H9 (cell line): ENCODE measurements around the gene JMJD1C. TPM values are rescaled to one million over a fixed set of nuclear protein-coding genes. Genes with fewer than 3 reads are reported as not detected.

Experiments
- DNase-seq: peaks from one replicate; pipeline ENCODE4 v3.0.0-alpha.2; 2017
- H2AFZ ChIP-seq: one replicate; pipeline ENCODE4 v1.6.1; 2013; ENCODE audit warnings: mild to moderate bottlenecking, low read length, control low read depth, moderate library complexity
- H2AK5ac ChIP-seq: 2 replicates; pipeline ENCODE4 v1.6.1; 2013; ENCODE audit warnings: low read length, control low read depth, mixed read lengths; ENCODE audit not compliant: insufficient read length
- H2BK120ac ChIP-seq: one replicate; pipeline ENCODE4 v1.6.1; 2013; ENCODE audit warnings: low read depth, mild to moderate bottlenecking, low read length, control low read depth, inconsistent platforms; ENCODE audit not compliant: poor library complexity, severe bottlenecking
- H2BK12ac ChIP-seq: 2 replicates; pipeline ENCODE4 v1.6.1; 2013; ENCODE audit warnings: low read length, control low read depth, mixed read lengths, low read depth; ENCODE audit not compliant: insufficient read length
- H2BK15ac ChIP-seq: 2 replicates; pipeline ENCODE4 v1.6.1; 2013; ENCODE audit warnings: low read depth, low read length, control low read depth
- H2BK20ac ChIP-seq: one replicate; pipeline ENCODE4 v1.6.1; 2013; ENCODE audit warnings: low read depth, mild to moderate bottlenecking, low read length, control low read depth, inconsistent platforms; ENCODE audit not compliant: poor library complexity, severe bottlenecking
- H2BK5ac ChIP-seq: 2 replicates; pipeline ENCODE4 v1.6.1; 2013; ENCODE audit warnings: low read length, control low read depth, mixed read lengths; ENCODE audit not compliant: insufficient read length
- H3K14ac ChIP-seq: 2 replicates; pipeline ENCODE4 v1.6.1; 2013; ENCODE audit warnings: low read length, control low read depth; ENCODE audit not compliant: insufficient read depth
- H3K18ac ChIP-seq: 2 replicates; pipeline ENCODE4 v1.6.1; 2013; ENCODE audit warnings: low read depth, mild to moderate bottlenecking, mixed read lengths, low read length, control low read depth; ENCODE audit not compliant: insufficient read length
- H3K23ac ChIP-seq: 2 replicates; pipeline ENCODE4 v1.6.1; 2013; ENCODE audit warnings: low read length, control low read depth, mixed read lengths, low read depth; ENCODE audit not compliant: insufficient read length
- H3K23me2 ChIP-seq: 2 replicates; pipeline ENCODE4 v1.6.1; 2013; ENCODE audit warnings: low read depth, mild to moderate bottlenecking, mixed read lengths, low read length, control low read depth; ENCODE audit not compliant: insufficient read length, poor library complexity, severe bottlenecking
- H3K27ac ChIP-seq: 2 replicates; pipeline ENCODE4 v1.5.1; 2013; ENCODE audit warnings: low read length, control low read depth, mixed read lengths, low read depth; ENCODE audit not compliant: insufficient read length
- H3K27me3 ChIP-seq: 2 replicates; pipeline ENCODE4 v1.6.1; 2013; ENCODE audit warnings: low read length, control low read depth, inconsistent platforms; ENCODE audit not compliant: insufficient read depth
- H3K4ac ChIP-seq: 2 replicates; pipeline ENCODE4 v1.6.1; 2013; ENCODE audit warnings: low read depth, mild to moderate bottlenecking, control low read depth, inconsistent platforms, low read length, moderate library complexity
- H3K4me1 ChIP-seq: 2 replicates; pipeline ENCODE4 v1.6.1; 2013; ENCODE audit warnings: low read length, control low read depth, inconsistent platforms; ENCODE audit not compliant: insufficient read depth
- H3K4me2 ChIP-seq: 2 replicates; pipeline ENCODE4 v1.6.1; 2013; ENCODE audit warnings: low read length, control low read depth, mixed read lengths; ENCODE audit not compliant: insufficient read length, insufficient read depth
- H3K56ac ChIP-seq: 2 replicates; pipeline ENCODE4 v1.6.1; 2013; ENCODE audit warnings: low read depth, mild to moderate bottlenecking, mixed read lengths, low read length, control low read depth; ENCODE audit not compliant: insufficient read length
- H3K79me1 ChIP-seq: 2 replicates; pipeline ENCODE4 v1.6.1; 2013; ENCODE audit warnings: low read depth, mild to moderate bottlenecking, moderate library complexity, low read length, control low read depth, inconsistent platforms; ENCODE audit not compliant: insufficient read depth, poor library complexity, severe bottlenecking
- H3K79me2 ChIP-seq: 2 replicates; pipeline ENCODE4 v1.6.1; 2013; ENCODE audit warnings: low read length, control low read depth, inconsistent platforms; ENCODE audit not compliant: insufficient read depth
- H3K9ac ChIP-seq: 2 replicates; pipeline ENCODE4 v1.6.1; 2013; ENCODE audit warnings: low read length, control low read depth, mixed read lengths; ENCODE audit not compliant: insufficient read length; ENCODE audit errors: extremely low read depth
- H3K9me3 ChIP-seq: one replicate; pipeline ENCODE4 v1.6.1; 2013; ENCODE audit warnings: low read depth, low read length, inconsistent platforms; ENCODE audit not compliant: control insufficient read depth
- H3T11ph ChIP-seq: one replicate; pipeline ENCODE4 v1.6.1; 2013; ENCODE audit warnings: mild to moderate bottlenecking, low read length, control low read depth, inconsistent platforms
- H4K20me1 ChIP-seq: one replicate; pipeline ENCODE4 v1.6.1; 2013; ENCODE audit not compliant: control insufficient read depth, insufficient read length, insufficient read depth
- H4K5ac ChIP-seq: 2 replicates; pipeline ENCODE4 v1.6.1; 2013; ENCODE audit warnings: low read depth, mild to moderate bottlenecking, mixed read lengths, low read length, control low read depth; ENCODE audit not compliant: insufficient read length
- H4K8ac ChIP-seq: replicated peaks from 2 replicates; pipeline ENCODE4 v1.6.1; 2013; ENCODE audit warnings: low read length, control low read depth, mixed read lengths, low read depth; ENCODE audit not compliant: insufficient read length
- H4K91ac ChIP-seq: 2 replicates; pipeline ENCODE4 v1.6.1; 2013; ENCODE audit warnings: low read depth, mild to moderate bottlenecking, moderate library complexity, mixed read lengths, low read length, control low read depth; ENCODE audit not compliant: insufficient read length
- H3K27ac Mint-ChIP-seq, 3 experiments: 2 replicates in 2 of 3; 3 replicates in 1 of 3; pipeline ENCODE4 v1.8.0; 2020 to 2021; ENCODE audit warnings: mixed read lengths in 3 of 3, mild to moderate bottlenecking in 1 of 3, moderate library complexity in 1 of 3
- H3K27me3 Mint-ChIP-seq: 2 replicates; pipeline ENCODE4 v1.8.0; 2021; ENCODE audit warnings: low read depth, mild to moderate bottlenecking, moderate library complexity, mixed read lengths
- H3K36me3 Mint-ChIP-seq, 3 experiments: 2 replicates in 2 of 3; 3 replicates in 1 of 3; pipeline ENCODE4 v1.8.0; 2020 to 2021; ENCODE audit warnings: low read depth in 3 of 3, mixed read lengths in 3 of 3; ENCODE audit not compliant: insufficient read depth in 1 of 3
- H3K4me1 Mint-ChIP-seq, 2 experiments: 2 replicates each; pipeline ENCODE4 v1.8.0; 2020; ENCODE audit warnings: mixed read lengths in 2 of 2
- H3K4me3 Mint-ChIP-seq, 2 experiments: 2 replicates in 1 of 2; 3 replicates in 1 of 2; pipeline ENCODE4 v1.8.0; 2020 to 2021; ENCODE audit warnings: mild to moderate bottlenecking in 2 of 2, mixed read lengths in 2 of 2, moderate library complexity in 1 of 2
- H3K9me3 Mint-ChIP-seq, 2 experiments: 2 replicates in 1 of 2; 3 replicates in 1 of 2; pipeline ENCODE4 v1.8.0; 2020; ENCODE audit warnings: mild to moderate bottlenecking in 2 of 2, mixed read lengths in 2 of 2, moderate library complexity in 1 of 2
- CTCF ChIP-seq: fragments of 200-600 bp; sonication (generic); conservative IDR thresholded peaks from 3 replicates; pipeline ENCODE4 v1.8.0; 2021; ENCODE audit warnings: antibody characterized with exemption, mild to moderate bottlenecking
- WGBS: extraction: QIAGEN DNeasy Blood & Tissue Kit; methylation state at CpG from one replicate; pipeline ENCODE4 v1.1.7; 2013; ENCODE audit warnings: missing lambda C conversion rate, low lambda C conversion rate, mixed read lengths; ENCODE audit not compliant: insufficient read length; ENCODE audit errors: extremely low coverage; 5-methylcytosine and 5-hydroxymethylcytosine counted together
- total RNA-seq: library from RNA; stranded (reverse); gene quantifications from 2 replicates; pipeline ENCODE4 v1.2.1, GENCODE V29; 2021

The JMJD1C gene
- total RNA-seq, 1 experiment from 2014 or later: 200 TPM

- no peaks in the 10 kb centered on the region for H3K9me3 Mint-ChIP-seq
- no CpG with 5 or more reads among the region's 5 CpGs for WGBS
- no peak overlapping the region for H4K5ac ChIP-seq
- TF ChIP-seq CTCF: no peak
- no peak overlapping the region for H3K14ac ChIP-seq
- H2AFZ ChIP-seq: no peak overlapping the region
- no peaks in the 10 kb centered on the region; a peak in 1 of 7 replicates for H3K36me3 Mint-ChIP-seq
- no peak overlapping the region for H3T11ph ChIP-seq
- H3K4me1 ChIP-seq: no peaks in the 10 kb centered on the region
- H2BK15ac ChIP-seq: no peak overlapping the region
- no peaks in the 10 kb centered on the region for H3K27me3 ChIP-seq
- no peak overlapping the region for H3K18ac ChIP-seq
- peak overlapping the region in 1 of 3 experiments; percentile 71; a peak in 2 of 7 replicates for H3K27ac Mint-ChIP-seq
- no peak overlapping the region for H2BK5ac ChIP-seq
- no peak overlapping the region for H3K9ac ChIP-seq
- H3K4me1 Mint-ChIP-seq: peaks cover 22 to 23% of the 10 kb centered on the region in 2 experiments
- H4K8ac ChIP-seq: no peak overlapping the region
- H3K79me2 ChIP-seq: peaks cover 8% of the 10 kb centered on the region; the same call in 1 of the 2 replicates
- no peak overlapping the region for H4K91ac ChIP-seq
- no peaks in the 10 kb centered on the region for H4K20me1 ChIP-seq
- no peak overlapping the region for H3K27ac ChIP-seq
- H3K56ac ChIP-seq: no peak overlapping the region
- no peak overlapping the region for H3K4me3 Mint-ChIP-seq
- no peak overlapping the region for H3K4me2 ChIP-seq
- no peaks in the 10 kb centered on the region for H3K27me3 Mint-ChIP-seq
- no peak overlapping the region for H2AK5ac ChIP-seq
- peaks cover 3% of the 10 kb centered on the region for H3K79me1 ChIP-seq
- no peak for DNase-seq
- H2BK20ac ChIP-seq: no peak overlapping the region
- H3K23me2 ChIP-seq: no peaks in the 10 kb centered on the region
- no peak overlapping the region for H2BK12ac ChIP-seq
- H2BK120ac ChIP-seq: no peak overlapping the region
- H3K9me3 ChIP-seq: no peaks in the 10 kb centered on the region
- H3K23ac ChIP-seq: peak overlapping the region; percentile 69
- no peak overlapping the region for H3K4ac ChIP-seq
These were observed 50.0 kb downstream of the JMJD1C start for GRCh38 chr10:63415640-63416244.
